Activated naive CD8-positive, alpha-beta T cell treated with anti-CD3 and anti-CD28 coated beads, Interleukin-2, amount 50 U/mL, for 24 hours (primary cell): ENCODE measurements around the gene TAF11.
A peak's percentile ranks its signal among the peaks of the same experiment; 100 is the strongest.
"Not testable (repeated sequence)": the region's sequence is repeated elsewhere in the genome, so short reads cannot be mapped to it uniquely, and the experiment has no call there.

ENCODE experiments used
- ATAC-seq: fragments of 150-1000 bp; cut with Tn5 transposase; one replicate; pipeline ENCODE4 v1.10.0; 2021
- DNase-seq: peaks from one replicate; pipeline ENCODE4 v3.0.0; 2021
- H3K27ac Mint-ChIP-seq: one replicate; pipeline ENCODE4 v1.8.0; 2021; ENCODE audit warnings: mild to moderate bottlenecking, mixed read lengths
- H3K27me3 Mint-ChIP-seq: one replicate; pipeline ENCODE4 v1.8.0; 2021; ENCODE audit warnings: mixed read lengths
- H3K36me3 Mint-ChIP-seq: one replicate; pipeline ENCODE4 v1.8.0; 2021; ENCODE audit warnings: low read depth, mixed read lengths
- H3K4me1 Mint-ChIP-seq: one replicate; pipeline ENCODE4 v1.8.0; 2021; ENCODE audit warnings: mixed read lengths
- H3K4me3 Mint-ChIP-seq: one replicate; pipeline ENCODE4 v1.8.0; 2021; ENCODE audit warnings: mild to moderate bottlenecking, moderate library complexity, mixed read lengths
- H3K9me3 Mint-ChIP-seq: one replicate; pipeline ENCODE4 v1.8.0; 2021; ENCODE audit warnings: mixed read lengths

TAF11 gene

GRCh38 chr6:34860776-34861175, 27.1 kb downstream of the TAF11 start:
- no peak for DNase-seq
- H3K4me3 Mint-ChIP-seq = no peak overlapping the region

DNA sequence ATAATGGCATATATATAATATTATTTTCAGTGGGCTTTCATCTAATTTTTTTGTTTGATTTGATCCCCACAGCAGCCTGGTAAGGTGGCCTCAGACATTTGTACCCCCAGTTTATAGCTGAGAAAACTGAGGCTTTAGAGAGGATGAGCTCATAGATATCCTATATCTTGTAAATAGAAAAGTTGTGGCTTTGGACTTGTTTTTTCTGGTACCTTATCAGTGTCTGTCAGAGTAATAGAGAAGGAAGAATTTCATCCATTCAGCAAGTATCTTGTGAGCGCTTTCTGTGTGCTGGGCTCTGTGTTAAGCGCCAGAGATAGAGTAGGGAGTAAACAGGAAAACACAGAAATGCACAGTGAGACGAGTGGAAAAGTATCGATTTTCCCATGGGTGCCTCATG, 27.9 kb downstream of the TAF11 start:
- Mint-ChIP-seq H3K27ac (no peak overlapping the region), H3K36me3 (peaks cover 24% of the 10 kb centered on the region), H3K4me1 (no peaks in the 10 kb centered on the region), H3K4me3 (no peak overlapping the region), H3K9me3 (no peaks in the 10 kb centered on the region), H3K27me3 (no peaks in the 10 kb centered on the region)
- no peak for ATAC-seq
- DNase-seq = no peak

More at GRCh38 chr6:34860776-34861175, 27.1 kb downstream of the TAF11 start:
- Mint-ChIP-seq H3K4me1 (no peaks in the 10 kb centered on the region), H3K27ac (no peak overlapping the region), H3K36me3 (peaks cover 26% of the 10 kb centered on the region), H3K9me3 (no peaks in the 10 kb centered on the region), H3K27me3 (no peaks in the 10 kb centered on the region)
- no peak for ATAC-seq

- DNase-seq (no peak), ATAC-seq (no peak)
- Mint-ChIP-seq H3K27me3 (no peaks in the 10 kb centered on the region), H3K9me3 (no peaks in the 10 kb centered on the region), H3K27ac (no peak overlapping the region), H3K4me3 (no peak overlapping the region), H3K36me3 (peaks cover 23% of the 10 kb centered on the region), H3K4me1 (no peaks in the 10 kb centered on the region)
Measured at GRCh38 chr6:34858681-34859080, 29.2 kb downstream of the TAF11 start.

DNA sequence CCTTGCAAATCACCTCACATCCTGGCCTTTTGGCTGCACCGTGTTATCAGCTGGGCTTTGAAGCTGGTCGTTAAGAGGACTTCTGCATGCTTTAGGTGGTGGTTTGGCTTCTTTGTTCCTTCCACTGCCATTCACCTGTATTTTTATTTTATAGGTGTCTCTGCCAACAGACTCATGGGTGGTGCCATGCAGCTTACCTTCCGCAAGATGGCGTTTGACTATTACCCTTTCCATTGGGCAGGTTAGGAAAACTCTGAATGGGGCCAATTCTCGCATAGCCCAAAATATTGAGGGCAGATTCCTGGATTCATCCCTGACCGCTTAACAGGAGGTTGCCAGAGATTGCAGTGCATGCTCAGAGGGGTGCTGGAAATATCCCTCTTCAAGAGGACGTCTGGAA, 32.4 kb downstream of the TAF11 start:
- Mint-ChIP-seq H3K36me3 (peaks cover 25% of the 10 kb centered on the region), H3K9me3 (no peaks in the 10 kb centered on the region), H3K27me3 (no peaks in the 10 kb centered on the region), H3K4me3 (no peak overlapping the region), H3K27ac (no peak overlapping the region), H3K4me1 (no peaks in the 10 kb centered on the region)
- ATAC-seq = no peak
- no peak for DNase-seq

GRCh38 chr6:34852406-34853085, 35.3 kb downstream of the TAF11 start:
- Mint-ChIP-seq H3K27ac (no peak overlapping the region), H3K4me3 (no peak overlapping the region), H3K9me3 (no peaks in the 10 kb centered on the region), H3K4me1 (no peaks in the 10 kb centered on the region), H3K27me3 (no peaks in the 10 kb centered on the region), H3K36me3 (peaks cover 23% of the 10 kb centered on the region)
- ATAC-seq = no peak
- DNase-seq = no peak

- no peak for ATAC-seq
- Mint-ChIP-seq H3K9me3 (no peaks in the 10 kb centered on the region), H3K4me3 (no peak overlapping the region)
Measured at GRCh38 chr6:34851361-34851760, 36.5 kb downstream of the TAF11 start.

DNA sequence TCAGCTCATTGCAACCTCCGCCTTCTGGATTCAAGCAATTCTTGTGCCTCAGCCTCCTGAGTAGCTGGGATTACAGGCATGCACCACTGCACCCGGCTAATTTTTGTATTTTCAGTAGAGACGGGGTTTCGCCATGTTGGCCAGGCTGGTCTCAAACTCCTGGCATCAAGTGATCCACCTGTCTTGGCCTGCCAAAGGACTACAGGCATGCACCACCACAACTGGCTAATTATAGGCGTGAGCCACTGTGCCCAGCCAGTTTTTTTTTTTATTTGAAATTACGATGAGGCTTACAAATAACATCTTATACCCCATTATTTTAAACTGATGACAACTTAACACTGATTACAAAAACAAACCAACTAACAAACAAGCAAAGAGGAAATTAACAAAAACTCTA, 38.8 kb downstream of the TAF11 start:
- not testable (repeated sequence) for H3K27ac Mint-ChIP-seq, H3K27me3 Mint-ChIP-seq, H3K4me1 Mint-ChIP-seq, DNase-seq, ATAC-seq, H3K9me3 Mint-ChIP-seq, H3K4me3 Mint-ChIP-seq
- H3K36me3 Mint-ChIP-seq = peaks cover 19% of the 10 kb centered on the region

More at GRCh38 chr6:34851361-34851760, 36.5 kb downstream of the TAF11 start:
- Mint-ChIP-seq H3K27me3 (no peaks in the 10 kb centered on the region), H3K36me3 (peaks cover 14% of the 10 kb centered on the region), H3K4me1 (no peaks in the 10 kb centered on the region), H3K27ac (no peak overlapping the region)
- DNase-seq = no peak

- peaks cover 27% of the 10 kb centered on the region for H3K36me3 Mint-ChIP-seq
- no peak for DNase-seq
- H3K27ac Mint-ChIP-seq = peak overlapping the region; percentile 35
- ATAC-seq = no peak
- no peak overlapping the region for H3K4me3 Mint-ChIP-seq
- H3K9me3 Mint-ChIP-seq = no peaks in the 10 kb centered on the region
- no peaks in the 10 kb centered on the region for H3K4me1 Mint-ChIP-seq
- no peaks in the 10 kb centered on the region for H3K27me3 Mint-ChIP-seq
Measured at GRCh38 chr6:34839666-34840352, 48.0 kb downstream of the TAF11 start.

GRCh38 chr6:34837528-34837927, 50.3 kb downstream of the TAF11 start:
- Mint-ChIP-seq H3K4me3 (no peak overlapping the region), H3K36me3 (peaks cover 24% of the 10 kb centered on the region), H3K4me1 (no peaks in the 10 kb centered on the region), H3K27me3 (no peaks in the 10 kb centered on the region), H3K27ac (no peak overlapping the region), H3K9me3 (no peaks in the 10 kb centered on the region)
- DNase-seq = no peak
- ATAC-seq = no peak

GRCh38 chr6:34836451-34836850, 51.4 kb downstream of the TAF11 start:
- no peak for ATAC-seq
- Mint-ChIP-seq H3K27ac (no peak overlapping the region), H3K4me3 (no peak overlapping the region), H3K27me3 (no peaks in the 10 kb centered on the region), H3K36me3 (peaks cover 24% of the 10 kb centered on the region), H3K4me1 (no peaks in the 10 kb centered on the region), H3K9me3 (no peaks in the 10 kb centered on the region)
- DNase-seq = no peak

GRCh38 chr6:34836008-34836407, 51.8 kb downstream of the TAF11 start:
- Mint-ChIP-seq H3K27me3 (no peaks in the 10 kb centered on the region), H3K4me1 (no peaks in the 10 kb centered on the region), H3K36me3 (peaks cover 26% of the 10 kb centered on the region), H3K4me3 (no peak overlapping the region), H3K9me3 (no peaks in the 10 kb centered on the region), H3K27ac (no peak overlapping the region)
- DNase-seq (no peak), ATAC-seq (no peak)

DNA sequence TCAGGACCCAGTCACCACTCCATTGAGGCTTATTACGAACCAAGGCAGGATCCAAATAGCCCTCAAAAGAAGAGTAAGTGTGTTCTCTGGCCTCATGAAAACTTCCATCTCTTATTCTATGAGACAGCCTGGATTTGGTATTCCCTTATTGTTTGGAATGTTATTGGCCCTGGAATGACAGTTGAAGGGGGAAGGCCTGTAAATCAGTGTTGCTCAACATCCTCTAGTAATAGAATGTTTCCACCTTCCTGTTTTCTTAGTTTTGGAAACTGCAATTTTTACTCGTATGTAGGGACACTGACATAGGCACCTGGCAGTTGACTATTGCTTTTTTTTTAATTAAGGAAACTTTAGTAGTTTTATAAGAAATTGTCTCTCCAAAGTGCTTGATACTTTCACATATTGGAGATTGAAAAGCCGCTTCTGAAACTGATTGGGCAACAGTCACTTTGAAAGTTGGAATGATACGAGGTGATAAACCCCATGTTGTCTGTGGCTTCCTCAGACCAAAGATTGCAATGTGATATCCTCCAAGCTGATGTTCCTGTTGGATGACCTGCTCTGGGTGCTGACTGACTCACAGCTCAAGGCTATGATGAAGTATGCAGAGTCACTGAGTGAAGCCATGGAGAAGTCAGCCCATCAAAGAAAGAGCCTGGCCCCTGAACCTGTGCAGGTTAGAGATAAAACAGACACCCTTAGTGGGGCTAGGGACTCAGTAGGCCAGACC, 52.9 kb downstream of the TAF11 start:
- H3K9me3 Mint-ChIP-seq = no peaks in the 10 kb centered on the region
- H3K27me3 Mint-ChIP-seq = no peaks in the 10 kb centered on the region
- ATAC-seq = no peak
- H3K36me3 Mint-ChIP-seq = peaks cover 26% of the 10 kb centered on the region
- H3K4me3 Mint-ChIP-seq = no peak overlapping the region
- no peak overlapping the region for H3K27ac Mint-ChIP-seq
- H3K4me1 Mint-ChIP-seq = no peaks in the 10 kb centered on the region
- DNase-seq = no peak

DNA sequence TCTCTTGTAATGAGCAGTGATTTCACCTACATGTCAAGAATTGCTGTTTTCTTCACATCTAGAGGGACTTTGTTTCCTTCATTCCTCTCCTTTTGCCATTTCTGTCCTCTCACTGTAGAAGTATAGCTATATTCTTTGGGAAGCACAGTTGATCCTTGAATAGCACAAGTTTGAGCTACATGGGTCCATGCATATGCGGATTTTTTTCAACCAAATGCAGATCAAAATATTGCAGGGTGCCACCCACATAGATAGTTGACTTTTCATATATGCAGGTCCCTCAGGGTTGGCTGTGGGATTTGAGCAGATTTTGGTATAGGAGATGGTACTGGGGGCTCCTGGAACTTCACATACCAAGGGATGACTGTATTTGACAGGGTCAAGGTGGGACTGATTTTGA, 54.9 kb downstream of the TAF11 start:
- Mint-ChIP-seq H3K36me3 (peaks cover 25% of the 10 kb centered on the region), H3K9me3 (no peaks in the 10 kb centered on the region), H3K27me3 (no peaks in the 10 kb centered on the region), H3K4me3 (no peak overlapping the region), H3K27ac (no peak overlapping the region), H3K4me1 (no peaks in the 10 kb centered on the region)
- ATAC-seq (no peak), DNase-seq (no peak)

GRCh38 chr6:34829137-34829536, 58.7 kb downstream of the TAF11 start:
- Mint-ChIP-seq H3K9me3 (no peaks in the 10 kb centered on the region), H3K27me3 (no peaks in the 10 kb centered on the region), H3K27ac (no peak overlapping the region), H3K4me3 (no peak overlapping the region), H3K4me1 (no peaks in the 10 kb centered on the region), H3K36me3 (peaks cover 17% of the 10 kb centered on the region)
- ATAC-seq = no peak
- DNase-seq = no peak
